Measurements from ENCODE around the gene CNOT11.

CNOT11 gene

DNA sequence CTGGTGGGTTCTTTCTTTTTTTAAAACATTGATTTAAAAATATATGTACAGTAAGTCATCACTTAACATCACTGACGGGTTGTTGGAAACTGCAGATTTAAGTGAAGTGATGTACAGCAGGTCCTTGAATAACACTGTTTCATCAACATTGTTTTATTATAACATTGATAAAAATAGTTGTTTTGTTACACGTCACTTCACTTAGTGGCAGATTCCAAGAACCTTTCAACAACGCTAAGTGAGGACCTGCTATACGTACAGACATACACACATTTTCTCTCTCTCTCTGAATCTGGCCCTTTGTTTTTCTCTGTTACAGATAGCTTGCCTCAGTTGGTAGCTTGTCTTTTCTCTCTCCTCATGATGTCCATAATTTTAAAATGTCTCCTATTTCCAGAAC lies 9.5 kb downstream of the CNOT11 start:
- in situ Hi-C loops (cut with MboI; ENCODE audit: low pct_unique_long_range_greater_than_20kb, low sequenced_read_pairs, unreplicated experiment), result loop anchor here (25.0 kb wide), 1 partner anchor 100 kb away; no protein-coding TSS in a partner anchor
- no peak for DNase-seq (ENCODE audit: low spot score)
- TF ChIP-seq, protein P1, sequence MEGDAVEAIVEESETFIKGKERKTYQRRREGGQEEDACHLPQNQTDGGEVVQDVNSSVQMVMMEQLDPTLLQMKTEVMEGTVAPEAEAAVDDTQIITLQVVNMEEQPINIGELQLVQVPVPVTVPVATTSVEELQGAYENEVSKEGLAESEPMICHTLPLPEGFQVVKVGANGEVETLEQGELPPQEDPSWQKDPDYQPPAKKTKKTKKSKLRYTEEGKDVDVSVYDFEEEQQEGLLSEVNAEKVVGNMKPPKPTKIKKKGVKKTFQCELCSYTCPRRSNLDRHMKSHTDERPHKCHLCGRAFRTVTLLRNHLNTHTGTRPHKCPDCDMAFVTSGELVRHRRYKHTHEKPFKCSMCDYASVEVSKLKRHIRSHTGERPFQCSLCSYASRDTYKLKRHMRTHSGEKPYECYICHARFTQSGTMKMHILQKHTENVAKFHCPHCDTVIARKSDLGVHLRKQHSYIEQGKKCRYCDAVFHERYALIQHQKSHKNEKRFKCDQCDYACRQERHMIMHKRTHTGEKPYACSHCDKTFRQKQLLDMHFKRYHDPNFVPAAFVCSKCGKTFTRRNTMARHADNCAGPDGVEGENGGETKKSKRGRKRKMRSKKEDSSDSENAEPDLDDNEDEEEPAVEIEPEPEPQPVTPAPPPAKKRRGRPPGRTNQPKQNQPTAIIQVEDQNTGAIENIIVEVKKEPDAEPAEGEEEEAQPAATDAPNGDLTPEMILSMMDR (IDR thresholded peaks at IDR 0.05; ENCODE audit: extremely low read depth, insufficient read depth, missing control alignments), result no peak

DNA sequence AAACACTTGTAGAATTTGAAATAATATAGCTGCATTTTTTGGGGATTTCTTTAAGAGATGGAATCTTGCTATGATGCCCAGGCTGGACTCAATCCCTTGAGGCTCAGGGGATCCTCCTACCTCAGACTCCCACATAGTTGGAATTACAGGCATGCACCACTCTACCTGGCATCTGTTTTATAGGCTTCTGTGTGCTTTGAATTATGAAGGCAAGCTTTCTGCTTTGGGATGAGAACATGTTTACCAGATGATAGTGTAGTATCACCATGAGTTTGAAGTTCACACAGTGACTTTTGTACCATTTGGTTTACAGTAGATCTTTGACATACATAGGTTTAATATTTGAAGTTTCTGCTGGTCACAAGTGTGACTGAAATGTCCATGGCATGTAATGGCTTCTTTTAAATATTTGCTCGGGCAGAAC lies 10.7 kb downstream of the CNOT11 start:
- in situ Hi-C loops (cut with MboI; ENCODE audit: low pct_unique_long_range_greater_than_20kb, low sequenced_read_pairs, unreplicated experiment), result loop anchor here (25.0 kb wide), 1 partner anchor 99 kb away; no protein-coding TSS in a partner anchor
- TF ChIP-seq, protein P1 (IDR thresholded peaks at IDR 0.05; ENCODE audit: extremely low read depth, insufficient read depth, missing control alignments), result no peak
- DNase-seq (ENCODE audit: low spot score), result no peak

DNA sequence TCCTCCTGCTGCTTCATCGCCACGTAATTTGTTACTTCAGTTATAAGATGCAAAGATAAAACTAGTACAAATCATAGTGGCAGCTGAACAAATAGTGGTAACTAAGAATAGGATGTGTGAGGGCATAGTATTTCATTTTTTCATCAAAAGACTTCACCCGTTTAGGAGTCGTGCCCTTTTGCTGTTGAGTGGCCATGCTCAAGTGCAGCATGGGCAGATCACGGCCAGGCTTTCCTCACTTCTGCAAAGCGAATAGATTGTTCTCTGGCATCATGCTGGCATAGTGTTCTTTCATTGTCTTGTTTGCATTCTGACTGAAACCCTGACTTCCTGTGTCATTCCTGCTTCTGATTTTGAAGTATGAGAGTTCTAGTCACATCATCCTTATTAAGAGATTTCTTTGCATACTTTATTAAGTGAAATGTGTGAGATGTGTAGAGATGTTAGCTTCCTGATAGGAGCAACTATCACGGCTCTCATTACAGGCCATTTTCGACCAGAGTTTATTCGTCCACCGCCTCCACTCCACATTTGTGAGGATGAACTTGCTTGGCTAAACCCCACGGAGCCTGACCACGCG lies 11.8 kb downstream of the CNOT11 start:
- in situ Hi-C loops (cut with MboI; ENCODE audit: low pct_unique_long_range_greater_than_20kb, low sequenced_read_pairs, unreplicated experiment), result loop anchor here (25.0 kb wide), 1 partner anchor 98 kb away; no protein-coding TSS in a partner anchor
- DNase-seq (ENCODE audit: low spot score), result no peak
- TF ChIP-seq, protein P1 (IDR thresholded peaks at IDR 0.05; ENCODE audit: extremely low read depth, insufficient read depth, missing control alignments), result no peak

DNA sequence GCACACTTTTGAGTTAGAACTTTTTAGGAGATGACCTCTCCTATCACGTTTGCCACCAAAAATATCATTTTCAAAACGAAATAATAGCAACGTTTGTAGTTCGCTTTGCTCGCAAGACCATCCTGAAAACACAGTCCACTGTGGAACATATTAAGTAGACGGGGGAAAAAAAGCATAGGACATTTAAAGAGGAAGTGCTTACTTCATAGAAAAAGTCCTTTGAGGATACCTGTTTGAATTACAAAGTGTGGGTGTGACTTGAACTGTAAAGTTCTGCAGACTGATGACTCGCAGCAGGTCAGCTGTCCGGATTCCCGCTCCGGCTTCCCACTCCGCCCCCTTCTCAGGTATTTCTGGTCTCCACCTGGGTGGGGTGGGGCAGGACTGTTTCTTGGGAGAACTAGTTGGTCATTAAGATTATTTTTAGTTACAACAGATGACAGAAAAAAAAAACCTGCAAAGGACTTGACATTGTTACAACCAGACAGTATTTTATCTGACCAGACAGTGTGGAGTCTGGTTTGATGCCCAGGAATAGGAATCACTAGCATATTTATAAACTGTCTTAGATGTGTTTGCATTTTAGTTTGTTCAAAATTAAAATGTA lies 13.3 kb downstream of the CNOT11 start:
- no peak for DNase-seq (ENCODE audit: low spot score)
- in situ Hi-C loops (cut with MboI; ENCODE audit: low pct_unique_long_range_greater_than_20kb, low sequenced_read_pairs, unreplicated experiment), result loop anchor here (25.0 kb wide), 1 partner anchor 96 kb away; no protein-coding TSS in a partner anchor
- TF ChIP-seq, protein P1 (IDR thresholded peaks at IDR 0.05; ENCODE audit: extremely low read depth, insufficient read depth, missing control alignments), result no peak

DNA sequence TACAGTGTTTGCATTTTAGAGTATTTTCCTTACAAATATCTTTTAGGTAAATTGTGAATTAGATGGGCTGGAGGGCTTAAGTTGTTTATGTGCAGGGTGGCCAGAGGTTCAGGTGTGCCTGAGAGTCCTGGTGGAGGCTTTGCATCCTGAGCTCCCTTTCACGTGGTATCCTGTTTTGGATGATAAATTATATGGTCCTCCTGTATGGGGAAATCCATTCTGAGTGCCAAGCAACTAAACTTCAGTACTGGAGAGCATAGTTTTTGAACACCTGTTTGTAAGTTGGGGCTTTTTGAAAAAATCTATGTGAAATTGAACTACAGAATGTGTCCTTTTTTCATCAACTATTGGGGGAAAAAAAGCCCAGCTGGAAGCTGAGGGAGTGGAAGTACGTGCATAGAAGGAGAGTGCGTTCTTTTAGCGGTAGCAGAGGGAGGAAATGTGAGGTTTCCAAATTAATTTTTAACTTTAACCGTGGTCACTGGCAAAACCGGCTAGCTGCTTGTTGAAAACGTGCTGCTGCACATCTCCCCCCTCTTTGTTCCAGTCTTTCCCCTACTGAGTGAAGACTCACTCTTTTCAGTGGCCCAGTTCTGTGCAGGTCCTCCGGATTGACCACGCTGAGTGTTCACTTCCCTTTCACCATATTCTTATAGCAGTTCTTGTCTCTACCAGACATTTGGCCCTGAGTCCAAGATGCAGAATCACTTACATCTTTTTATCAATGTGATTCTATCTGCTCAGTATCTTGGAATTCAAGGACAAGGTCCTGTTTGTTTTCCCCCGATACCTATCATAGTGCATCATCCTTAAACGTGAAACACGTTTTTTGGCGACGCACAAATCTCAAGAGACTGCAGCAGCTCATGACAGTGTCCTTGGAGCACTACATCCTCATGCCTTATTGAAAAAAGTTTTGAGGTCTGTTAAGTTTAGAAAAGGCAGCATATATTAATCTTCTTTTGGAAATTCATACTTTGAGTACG lies 15.3 kb downstream of the CNOT11 start:
- TF ChIP-seq, protein P1 (IDR thresholded peaks at IDR 0.05; ENCODE audit: extremely low read depth, insufficient read depth, missing control alignments), result no peak
- DNase-seq (ENCODE audit: low spot score), result no peak
- in situ Hi-C loops (cut with MboI; ENCODE audit: low pct_unique_long_range_greater_than_20kb, low sequenced_read_pairs, unreplicated experiment), result loop anchor here (25.0 kb wide), 1 partner anchor 94 kb away; no protein-coding TSS in a partner anchor

DNA sequence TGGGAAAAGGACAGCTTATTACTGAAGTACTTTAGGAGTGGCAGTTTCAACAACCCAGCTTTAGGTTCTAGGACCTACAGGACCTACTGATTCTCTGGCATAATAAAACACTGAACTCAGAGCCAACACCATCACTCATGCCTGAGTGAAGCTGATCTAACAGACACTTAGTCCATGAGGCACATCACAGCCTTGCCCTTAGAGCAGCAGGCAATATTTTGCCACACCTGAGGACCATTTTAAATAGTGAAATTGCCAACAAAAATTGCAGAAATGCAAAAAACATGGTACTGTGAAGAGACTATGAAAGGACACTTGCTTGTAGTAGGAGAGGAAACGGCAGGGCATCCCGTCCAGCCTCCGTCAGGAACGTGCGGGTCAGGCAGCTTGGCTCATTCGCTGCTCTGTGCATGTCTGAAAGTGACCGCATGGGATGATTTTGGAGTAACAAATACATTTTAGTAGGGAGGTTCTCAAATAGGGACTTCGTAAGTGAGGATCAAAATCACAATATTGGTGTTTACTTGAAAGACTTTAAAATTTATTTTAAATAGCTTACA lies 18.1 kb downstream of the CNOT11 start:
- DNase-seq (ENCODE audit: low spot score), result no peak
- in situ Hi-C loops (cut with MboI; ENCODE audit: low pct_unique_long_range_greater_than_20kb, low sequenced_read_pairs, unreplicated experiment), result loop anchor here (25.0 kb wide), 1 partner anchor 92 kb away; no protein-coding TSS in a partner anchor
- TF ChIP-seq, protein P1 (IDR thresholded peaks at IDR 0.05; ENCODE audit: extremely low read depth, insufficient read depth, missing control alignments), result no peak

Data from GM13977 (cell line).